Dedifferentiated amniotic fluid mesenchymal stem cell (primary cell): ENCODE results near the gene EPOP.

ENCODE experiments used
- DNase-seq: peaks from one replicate; pipeline ENCODE4 v3.0.0-alpha.2; 2016; ENCODE audit errors: extremely low spot score

The EPOP gene

GRCh38 chr17:38674749-38675615 is at the start of gene EPOP:
EPOP (minus strand) TSS chr17:38674957; CDS start chr17:38674495, 462 bp downstream.
- peak; percentile 65 for DNase-seq

- DNase-seq, result no peak
Measured at GRCh38 chr17:38721802-38722201, 47.0 kb upstream of the EPOP start.

- DNase-seq, result no peak
Measured at GRCh38 chr17:38720941-38721340, 46.2 kb upstream of the EPOP start.

- no peak for DNase-seq
Measured at GRCh38 chr17:38719943-38720641, 45.3 kb upstream of the EPOP start.

- DNase-seq, result no peak
Measured at GRCh38 chr17:38719289-38719942, 44.7 kb upstream of the EPOP start.

- no peak for DNase-seq
Measured at GRCh38 chr17:38717139-38717745, 42.5 kb upstream of the EPOP start.

GRCh38 chr17:38716368-38717005 is 41.7 kb upstream of the EPOP start:
- DNase-seq, result no peak

GRCh38 chr17:38715216-38715943 is 40.6 kb upstream of the EPOP start:
- DNase-seq, result no peak

GRCh38 chr17:38713456-38714075 is 38.8 kb upstream of the EPOP start:
- no peak for DNase-seq

GRCh38 chr17:38712593-38712992 is 37.8 kb upstream of the EPOP start:
- DNase-seq, result no peak

- DNase-seq, result no peak
Measured at GRCh38 chr17:38711792-38712571, 37.2 kb upstream of the EPOP start.

- no peak for DNase-seq
Measured at GRCh38 chr17:38710985-38711384, 36.2 kb upstream of the EPOP start.

GRCh38 chr17:38710604-38710962 is 35.8 kb upstream of the EPOP start:
- no peak for DNase-seq

- no peak for DNase-seq
Measured at GRCh38 chr17:38709864-38710603, 35.3 kb upstream of the EPOP start.

GRCh38 chr17:38709104-38709820 is 34.5 kb upstream of the EPOP start:
- no peak for DNase-seq

- DNase-seq, result no peak
Measured at GRCh38 chr17:38707678-38708351, 33.1 kb upstream of the EPOP start.

GRCh38 chr17:38706505-38707216 is 31.9 kb upstream of the EPOP start:
- no peak for DNase-seq
